Activated naive CD8-positive, alpha-beta T cell treated with anti-CD3 and anti-CD28 coated beads for 36 hours (primary cell): ENCODE measurements around the gene SHANK2. TPM values are rescaled to one million over a fixed set of nuclear protein-coding genes. Genes with fewer than 3 reads are reported as not detected.

Experiments
- DNase-seq: peaks from one replicate; pipeline ENCODE4 v3.0.0; 2021
- H3K27ac Mint-ChIP-seq: one replicate; pipeline ENCODE4 v1.8.0; 2022; ENCODE audit warnings: mild to moderate bottlenecking, moderate library complexity, mixed read lengths
- H3K27me3 Mint-ChIP-seq: one replicate; pipeline ENCODE4 v1.8.0; 2022; ENCODE audit warnings: mild to moderate bottlenecking, mixed read lengths
- H3K36me3 Mint-ChIP-seq: one replicate; pipeline ENCODE4 v1.8.0; 2021; ENCODE audit warnings: mild to moderate bottlenecking, mixed read lengths
- H3K4me1 Mint-ChIP-seq: one replicate; pipeline ENCODE4 v1.8.0; 2021; ENCODE audit warnings: mixed read lengths
- H3K4me3 Mint-ChIP-seq: one replicate; pipeline ENCODE4 v1.8.0; 2022; ENCODE audit warnings: mild to moderate bottlenecking, moderate library complexity, mixed read lengths
- H3K9me3 Mint-ChIP-seq: one replicate; pipeline ENCODE4 v1.8.0; 2022; ENCODE audit warnings: mixed read lengths
- total RNA-seq, 2 experiments: library from RNA; stranded (reverse); gene quantifications; one replicate each; pipeline ENCODE4 v1.2.3, GENCODE V29; 2021

SHANK2 gene
- total RNA-seq, 2 experiments from 2014 or later = not detected

- no peaks in the 10 kb centered on the region for H3K9me3 Mint-ChIP-seq
- H3K4me3 Mint-ChIP-seq = no peak overlapping the region
- H3K27ac Mint-ChIP-seq = no peak overlapping the region
- H3K27me3 Mint-ChIP-seq = peaks cover 4% of the 10 kb centered on the region
- H3K4me1 Mint-ChIP-seq = no peaks in the 10 kb centered on the region
- no peak for DNase-seq
- H3K36me3 Mint-ChIP-seq = no peaks in the 10 kb centered on the region
Observed at GRCh38 chr11:71282581-71283351, 30.4 kb upstream of the SHANK2 start.

DNA sequence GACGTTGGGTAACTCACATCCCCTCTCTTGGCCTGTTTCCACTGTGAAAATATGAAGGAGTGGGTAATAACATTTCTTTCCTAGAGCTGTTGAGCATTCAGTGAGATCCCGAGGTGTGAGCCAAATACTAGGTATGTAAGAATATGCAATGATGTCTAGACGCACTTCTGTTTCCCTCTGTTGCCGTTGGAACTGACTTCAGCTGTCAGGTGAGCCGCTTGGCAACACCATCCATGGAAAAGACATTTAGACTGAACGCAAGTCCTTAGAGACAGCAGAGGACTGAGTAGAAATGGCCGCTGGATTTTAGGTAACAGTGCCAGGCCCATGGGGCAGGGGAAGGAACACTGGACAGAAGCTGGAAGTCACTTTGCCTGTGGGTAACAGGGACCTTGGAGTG is 29.5 kb upstream of the SHANK2 start:
- no peaks in the 10 kb centered on the region for H3K36me3 Mint-ChIP-seq
- no peaks in the 10 kb centered on the region for H3K4me1 Mint-ChIP-seq
- no peak overlapping the region for H3K27ac Mint-ChIP-seq
- H3K27me3 Mint-ChIP-seq = peaks cover 9% of the 10 kb centered on the region
- H3K4me3 Mint-ChIP-seq = no peak overlapping the region
- no peak for DNase-seq
- no peaks in the 10 kb centered on the region for H3K9me3 Mint-ChIP-seq

GRCh38 chr11:71281204-71281603 is 28.8 kb upstream of the SHANK2 start:
- no peak overlapping the region for H3K27ac Mint-ChIP-seq
- no peaks in the 10 kb centered on the region for H3K36me3 Mint-ChIP-seq
- no peaks in the 10 kb centered on the region for H3K9me3 Mint-ChIP-seq
- H3K4me3 Mint-ChIP-seq = no peak overlapping the region
- H3K4me1 Mint-ChIP-seq = no peaks in the 10 kb centered on the region
- no peak for DNase-seq
- peaks cover 9% of the 10 kb centered on the region for H3K27me3 Mint-ChIP-seq

DNA sequence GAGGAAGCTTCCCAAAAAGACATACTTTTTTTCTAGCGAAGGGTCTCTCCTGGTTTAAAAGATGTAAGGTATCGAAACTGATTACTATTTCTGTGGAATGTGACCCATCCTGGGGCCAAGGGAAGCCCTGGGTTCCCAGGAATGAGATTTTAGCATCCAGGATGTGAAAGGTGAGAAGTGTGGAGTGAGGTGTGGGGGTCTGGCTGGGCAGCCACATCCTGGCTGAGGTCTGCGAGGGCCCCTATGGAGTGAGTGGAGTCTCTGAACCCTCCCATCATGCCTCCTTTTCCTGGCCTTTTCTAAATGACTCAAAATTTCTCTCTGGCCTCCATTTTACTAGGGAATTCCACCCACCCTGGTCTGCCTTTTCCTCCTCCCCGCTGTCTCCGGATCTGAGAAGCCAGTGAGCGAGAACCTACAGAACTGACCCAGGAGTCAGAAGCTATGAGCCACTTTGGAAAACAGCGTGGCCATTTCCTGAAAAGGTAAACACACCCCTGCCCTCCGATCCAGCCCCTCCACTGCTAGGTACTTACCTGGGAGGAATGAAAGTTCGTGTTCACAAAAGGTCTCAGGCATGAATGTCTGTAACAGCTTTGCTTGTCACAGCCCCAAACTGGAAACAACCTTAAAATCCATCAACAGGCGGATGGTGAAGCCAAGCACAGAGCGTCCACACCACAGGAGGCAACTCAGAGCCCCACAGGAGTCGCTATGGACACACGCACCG is 27.7 kb upstream of the SHANK2 start:
- DNase-seq = no peak

GRCh38 chr11:71272161-71272560 is 19.8 kb upstream of the SHANK2 start:
- H3K4me1 Mint-ChIP-seq = no peaks in the 10 kb centered on the region
- H3K36me3 Mint-ChIP-seq = no peaks in the 10 kb centered on the region
- no peak for DNase-seq
- no peak overlapping the region for H3K27ac Mint-ChIP-seq
- H3K27me3 Mint-ChIP-seq = peaks cover 8% of the 10 kb centered on the region
- H3K9me3 Mint-ChIP-seq = peaks cover 17% of the 10 kb centered on the region
- no peak overlapping the region for H3K4me3 Mint-ChIP-seq

More for the DNA sequence above, 27.7 kb upstream of the SHANK2 start:
- H3K27ac Mint-ChIP-seq = no peak overlapping the region
- H3K36me3 Mint-ChIP-seq = no peaks in the 10 kb centered on the region
- H3K4me3 Mint-ChIP-seq = no peak overlapping the region
- H3K27me3 Mint-ChIP-seq = peaks cover 5% of the 10 kb centered on the region
- H3K4me1 Mint-ChIP-seq = no peaks in the 10 kb centered on the region
- no peaks in the 10 kb centered on the region for H3K9me3 Mint-ChIP-seq

GRCh38 chr11:71269603-71270511 is 17.5 kb upstream of the SHANK2 start:
- Mint-ChIP-seq H3K9me3 (peaks cover 17% of the 10 kb centered on the region), H3K27me3 (peaks cover 15% of the 10 kb centered on the region), H3K4me1 (no peaks in the 10 kb centered on the region), H3K27ac (no peak overlapping the region), H3K36me3 (no peaks in the 10 kb centered on the region), H3K4me3 (no peak overlapping the region)
- DNase-seq = no peak

DNA sequence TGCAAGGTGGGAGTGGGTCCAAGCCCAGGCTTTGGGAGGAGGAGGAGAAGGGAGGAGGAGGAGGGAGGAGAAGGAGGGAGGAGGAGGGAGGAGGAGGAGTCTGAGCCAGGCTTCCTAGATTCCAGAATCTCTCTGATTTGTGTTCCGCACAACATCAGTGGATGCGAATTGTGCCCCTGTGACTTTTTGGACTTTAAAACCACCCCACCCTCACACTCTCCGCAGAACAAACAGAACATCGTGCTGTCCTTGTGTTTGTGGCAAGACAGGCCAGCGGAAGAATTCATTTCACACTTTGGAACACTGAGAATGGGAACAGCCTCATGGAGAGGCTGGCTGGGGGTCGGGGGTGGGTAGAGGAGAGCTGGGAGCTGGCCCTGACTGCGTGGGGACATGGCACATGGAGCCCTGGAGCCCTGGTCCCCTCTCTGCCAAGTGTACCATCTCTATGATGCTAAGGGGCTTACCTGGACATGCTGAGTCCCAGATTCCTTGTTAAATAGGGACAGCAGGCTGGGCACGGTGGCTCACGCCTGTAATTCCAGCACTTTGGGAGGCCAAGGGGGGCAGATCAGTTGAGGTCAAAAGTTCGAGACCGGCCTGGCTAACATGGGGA is 16.4 kb upstream of the SHANK2 start:
- H3K36me3 Mint-ChIP-seq = no peaks in the 10 kb centered on the region
- peaks cover 9% of the 10 kb centered on the region for H3K9me3 Mint-ChIP-seq
- no peaks in the 10 kb centered on the region for H3K4me1 Mint-ChIP-seq
- no peak overlapping the region for H3K4me3 Mint-ChIP-seq
- no peak for DNase-seq
- H3K27ac Mint-ChIP-seq = no peak overlapping the region
- H3K27me3 Mint-ChIP-seq = peaks cover 15% of the 10 kb centered on the region

DNA sequence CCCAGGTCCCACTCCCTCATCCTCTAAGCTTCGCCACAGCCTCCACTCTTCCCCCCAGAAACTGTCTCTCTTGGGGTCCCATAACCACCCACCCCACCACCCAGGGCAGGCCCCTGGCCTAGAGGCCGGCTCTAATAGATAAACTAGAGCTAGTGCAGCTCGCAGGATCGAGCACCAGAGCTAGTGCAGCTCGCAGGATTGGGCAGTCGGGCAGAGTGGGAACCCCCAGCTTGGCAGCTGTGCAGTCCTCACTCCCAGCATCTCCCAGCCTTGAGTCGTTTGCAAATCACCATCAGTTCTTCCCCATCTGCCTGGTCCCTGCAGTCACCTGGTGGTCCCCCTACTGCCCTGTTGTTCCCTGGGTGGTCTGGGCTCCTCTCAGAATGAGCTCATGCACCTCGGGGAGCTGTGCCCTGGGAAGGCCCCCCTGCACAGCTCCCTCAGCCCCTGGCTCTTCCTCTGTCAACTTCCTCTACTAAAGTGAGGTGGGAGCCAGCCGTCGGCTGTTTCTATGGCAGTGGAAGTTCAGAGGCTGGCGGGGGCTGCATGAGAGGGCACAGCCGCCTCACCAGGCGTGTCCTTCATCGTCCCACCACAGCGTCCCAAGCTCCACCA is 15.5 kb upstream of the SHANK2 start:
- no peak for DNase-seq
- no peak overlapping the region for H3K4me3 Mint-ChIP-seq
- H3K4me1 Mint-ChIP-seq = no peaks in the 10 kb centered on the region
- no peaks in the 10 kb centered on the region for H3K36me3 Mint-ChIP-seq
- no peak overlapping the region for H3K27ac Mint-ChIP-seq
- peaks cover 2% of the 10 kb centered on the region for H3K9me3 Mint-ChIP-seq
- peaks cover 15% of the 10 kb centered on the region for H3K27me3 Mint-ChIP-seq

GRCh38 chr11:71266114-71266833 is 13.9 kb upstream of the SHANK2 start:
- DNase-seq = no peak
- Mint-ChIP-seq H3K4me1 (no peaks in the 10 kb centered on the region), H3K36me3 (no peaks in the 10 kb centered on the region), H3K27ac (no peak overlapping the region), H3K4me3 (no peak overlapping the region), H3K27me3 (peaks cover 15% of the 10 kb centered on the region), H3K9me3 (no peaks in the 10 kb centered on the region)

GRCh38 chr11:71265559-71266092 is 13.2 kb upstream of the SHANK2 start:
- H3K27ac Mint-ChIP-seq = no peak overlapping the region
- peaks cover 15% of the 10 kb centered on the region for H3K27me3 Mint-ChIP-seq
- no peak for DNase-seq
- no peaks in the 10 kb centered on the region for H3K4me1 Mint-ChIP-seq
- H3K36me3 Mint-ChIP-seq = no peaks in the 10 kb centered on the region
- no peaks in the 10 kb centered on the region for H3K9me3 Mint-ChIP-seq
- H3K4me3 Mint-ChIP-seq = no peak overlapping the region

DNA sequence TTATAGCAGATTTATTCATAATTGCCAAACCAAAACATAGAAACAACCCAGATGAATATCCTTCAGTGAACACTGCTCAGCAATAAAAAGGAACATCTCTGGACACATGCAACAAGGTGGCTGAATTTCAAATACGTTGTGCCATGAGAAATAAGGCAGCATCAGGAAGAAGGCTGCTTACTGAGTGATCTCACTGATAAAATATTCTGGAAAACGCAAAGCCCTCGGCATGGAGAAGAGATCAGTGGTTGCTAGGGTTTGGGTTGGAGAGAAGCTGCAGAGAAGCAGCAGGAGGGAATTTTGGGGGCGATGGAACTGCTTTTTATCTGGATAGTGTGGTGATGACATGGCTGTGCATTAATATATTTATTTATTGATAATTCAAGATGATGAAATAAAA is 11.0 kb upstream of the SHANK2 start:
- no peaks in the 10 kb centered on the region for H3K4me1 Mint-ChIP-seq
- no peak for DNase-seq
- peaks cover 3% of the 10 kb centered on the region for H3K9me3 Mint-ChIP-seq
- no peak overlapping the region for H3K27ac Mint-ChIP-seq
- H3K4me3 Mint-ChIP-seq = no peak overlapping the region
- no peaks in the 10 kb centered on the region for H3K36me3 Mint-ChIP-seq
- H3K27me3 Mint-ChIP-seq = peaks cover 15% of the 10 kb centered on the region

DNA sequence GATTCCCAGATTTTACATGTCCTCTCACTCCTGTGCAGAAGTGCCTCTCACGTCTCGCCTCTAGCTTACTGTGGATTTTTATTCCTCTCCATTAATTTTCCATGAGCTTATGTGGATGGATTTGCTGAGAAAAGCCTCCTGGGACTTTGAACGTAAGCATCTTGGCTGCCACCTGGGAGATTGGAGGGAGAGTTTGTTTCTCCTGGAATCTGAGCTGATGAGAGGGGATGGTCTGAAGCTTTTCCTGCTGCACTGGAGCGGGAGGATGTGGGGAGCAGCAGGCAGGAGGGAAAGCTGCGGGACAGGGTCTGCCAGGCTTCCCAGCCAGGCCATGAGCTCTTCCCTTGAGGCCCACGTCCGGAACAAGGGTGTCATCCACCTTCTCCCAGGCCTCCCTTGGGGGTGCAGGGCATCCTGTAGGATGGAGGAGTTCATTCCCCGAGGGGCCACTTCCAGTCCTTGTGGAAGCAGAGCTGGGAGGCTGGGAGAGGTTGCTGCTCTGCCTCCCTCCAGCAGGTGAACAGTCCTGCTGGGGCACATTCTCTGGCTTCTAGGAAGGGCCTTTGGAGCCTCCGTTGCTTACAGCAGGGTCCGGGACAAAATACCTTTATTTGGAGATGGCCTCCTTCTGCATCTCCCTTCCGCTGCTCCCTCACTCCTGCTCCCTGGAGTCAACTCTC is 3.6 kb upstream of the SHANK2 start:
- Mint-ChIP-seq H3K27me3 (peaks cover 37% of the 10 kb centered on the region), H3K36me3 (no peaks in the 10 kb centered on the region), H3K9me3 (peaks cover 8% of the 10 kb centered on the region), H3K4me3 (no peak overlapping the region), H3K4me1 (no peaks in the 10 kb centered on the region), H3K27ac (no peak overlapping the region)
- DNase-seq = no peak

DNA sequence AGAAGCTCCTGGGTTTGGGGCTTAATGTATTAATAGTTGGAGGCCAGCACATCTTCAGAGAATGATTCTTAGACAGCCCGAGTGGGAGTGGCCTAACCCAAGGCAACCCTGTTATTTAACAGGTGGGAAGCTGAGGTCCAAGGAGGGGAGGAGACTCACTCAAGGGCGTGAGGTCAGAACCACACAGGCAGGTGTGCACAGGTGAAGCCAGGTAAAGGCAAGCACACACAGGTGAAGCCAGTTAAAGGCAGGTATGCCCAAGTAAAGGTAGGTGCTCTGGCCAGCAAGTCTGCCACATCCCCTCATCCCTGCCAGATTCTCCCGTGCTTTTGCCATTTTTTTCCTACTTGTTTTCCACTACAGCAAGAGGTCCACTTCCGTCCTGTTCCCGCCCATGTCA is 2.9 kb upstream of the SHANK2 start:
- no peak for DNase-seq
- Mint-ChIP-seq H3K4me1 (no peaks in the 10 kb centered on the region), H3K36me3 (no peaks in the 10 kb centered on the region), H3K9me3 (peaks cover 8% of the 10 kb centered on the region), H3K4me3 (no peak overlapping the region), H3K27me3 (peaks cover 43% of the 10 kb centered on the region), H3K27ac (no peak overlapping the region)
